Measurements from ENCODE around the gene PCK1.

PCK1 gene

DNA sequence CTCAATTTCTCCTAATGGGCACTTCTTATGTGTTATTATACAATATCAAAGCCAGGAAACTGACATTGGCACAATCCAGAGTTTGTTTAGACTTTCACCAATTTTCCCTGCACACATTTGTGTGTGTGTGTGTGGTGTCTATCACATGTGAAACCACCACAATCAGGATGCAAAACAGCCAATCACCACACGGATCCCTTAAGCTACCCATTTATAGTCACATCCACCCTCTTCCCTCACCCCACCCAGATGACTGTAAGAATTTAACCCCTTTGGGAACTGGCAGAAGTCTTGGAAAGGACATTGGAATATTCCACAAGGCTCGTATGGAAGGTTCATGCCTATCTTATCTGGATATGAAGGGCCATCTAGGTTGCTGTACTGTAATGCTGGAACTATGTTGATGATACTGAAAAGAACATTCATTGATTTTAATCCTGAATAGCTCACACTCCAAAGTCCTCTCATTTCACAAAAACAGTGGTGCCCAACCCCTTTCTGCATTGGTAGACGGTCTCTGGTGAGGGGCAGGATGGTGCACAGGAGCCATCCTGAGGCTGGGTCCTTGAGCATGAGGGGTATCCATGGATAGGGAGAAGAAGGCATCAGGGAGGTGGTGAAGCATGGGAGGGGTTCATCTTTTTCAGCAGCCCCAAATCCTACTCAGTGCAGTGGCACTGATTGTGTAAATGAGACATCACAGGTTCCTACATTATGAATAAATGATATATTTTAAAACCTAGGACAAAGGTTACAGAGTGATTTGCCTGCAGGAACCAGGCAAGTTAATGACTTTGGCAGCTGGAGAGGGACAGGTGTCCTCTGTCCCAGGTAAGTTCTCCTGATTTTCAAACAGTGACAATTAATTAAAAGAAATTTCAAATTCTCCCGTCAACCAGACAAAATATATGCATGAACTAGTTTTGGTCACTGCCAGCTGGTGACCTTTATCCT lies 23.9 kb upstream of the PCK1 start:
- no peak for DNase-seq

DNA sequence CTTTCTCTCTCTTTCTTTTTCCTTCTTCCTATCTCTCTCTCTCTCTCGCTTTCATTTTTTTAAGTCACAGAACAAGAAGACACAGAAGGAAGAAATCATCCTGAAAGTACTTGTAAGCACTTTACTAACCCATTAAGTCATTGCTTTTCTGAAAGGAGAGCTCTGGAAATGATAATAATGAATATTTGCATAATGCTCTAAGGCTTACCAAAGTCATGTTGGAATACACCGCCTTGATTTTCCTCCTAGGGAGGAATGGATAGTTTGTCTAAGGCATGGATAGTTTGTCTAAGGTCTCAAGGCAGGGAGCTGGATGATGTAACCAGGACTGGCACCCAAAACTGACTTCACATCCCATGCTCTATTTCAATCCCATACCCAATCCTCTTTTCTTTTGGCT lies 23.1 kb upstream of the PCK1 start:
- DNase-seq = no peak

DNA sequence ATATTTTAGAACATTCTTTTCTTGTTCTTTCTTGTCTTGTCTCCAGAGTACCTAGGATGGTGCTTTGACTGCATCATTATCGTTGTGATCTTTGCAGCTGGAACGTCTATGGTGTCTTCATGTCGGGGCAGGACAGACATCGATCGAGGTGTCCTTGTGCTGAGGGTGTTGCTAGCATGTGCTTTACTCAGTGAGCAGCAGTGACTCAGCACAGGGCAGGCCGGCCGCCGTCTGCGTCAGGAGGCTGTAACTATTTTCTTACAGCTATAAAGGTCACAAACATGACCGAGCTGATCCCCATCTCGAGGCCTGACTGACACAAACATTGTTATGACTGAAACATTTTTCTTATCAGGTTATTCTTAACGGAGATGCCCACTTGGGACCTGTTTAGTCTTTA lies 21.0 kb upstream of the PCK1 start:
- DNase-seq = no peak

DNA sequence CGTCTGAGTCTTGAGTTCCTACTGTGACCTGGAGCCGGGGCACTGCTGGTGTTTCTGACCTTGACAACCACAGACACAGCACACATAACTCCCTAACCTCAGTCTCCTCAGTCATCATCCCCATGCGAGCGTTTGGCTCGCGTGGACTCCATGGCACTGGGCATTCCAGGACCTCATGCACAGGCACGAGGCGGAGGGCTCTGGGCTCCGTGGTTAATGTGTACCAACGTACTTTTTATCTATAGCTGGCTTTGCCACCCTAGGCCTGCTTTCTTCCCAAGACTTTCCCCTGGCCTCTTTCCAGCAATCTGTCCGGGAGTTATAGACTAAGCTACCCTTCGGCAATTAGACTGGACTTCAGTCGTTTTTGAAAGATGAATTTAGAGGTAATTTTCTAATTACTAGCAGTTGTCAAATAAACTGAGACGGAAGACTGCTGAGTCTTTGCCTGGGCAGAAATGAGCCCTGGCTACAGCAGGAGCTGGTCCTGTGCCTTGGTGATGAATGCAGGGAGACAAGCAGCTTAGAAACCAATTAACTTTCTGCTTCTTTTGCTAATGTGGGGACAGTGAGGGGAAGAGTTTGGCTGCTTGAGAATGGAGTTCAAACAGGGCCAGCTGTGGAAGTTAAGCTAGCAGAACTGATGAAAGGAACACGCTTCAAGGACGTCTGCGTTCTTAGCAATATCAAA lies 19.9 kb upstream of the PCK1 start:
- no peak for DNase-seq

DNA sequence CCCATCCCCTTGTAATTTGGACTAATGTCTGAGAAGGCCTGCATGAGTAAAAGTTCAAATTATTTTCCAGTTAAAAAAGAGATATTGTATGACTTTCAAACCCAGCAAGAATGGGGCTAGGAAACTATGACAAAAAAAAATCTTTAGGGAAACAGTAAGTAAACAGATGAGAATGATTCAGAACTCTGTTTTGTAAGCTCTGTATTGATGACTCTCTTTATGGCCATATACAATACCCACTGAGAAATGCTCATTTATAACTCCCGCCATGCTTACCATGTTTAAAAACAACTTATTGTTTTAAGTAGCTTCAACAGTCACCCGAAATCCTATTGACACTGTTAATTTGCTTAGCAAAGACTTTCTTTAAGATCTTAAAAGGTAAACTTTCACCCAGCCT lies 17.2 kb upstream of the PCK1 start:
- no peak for DNase-seq

DNA sequence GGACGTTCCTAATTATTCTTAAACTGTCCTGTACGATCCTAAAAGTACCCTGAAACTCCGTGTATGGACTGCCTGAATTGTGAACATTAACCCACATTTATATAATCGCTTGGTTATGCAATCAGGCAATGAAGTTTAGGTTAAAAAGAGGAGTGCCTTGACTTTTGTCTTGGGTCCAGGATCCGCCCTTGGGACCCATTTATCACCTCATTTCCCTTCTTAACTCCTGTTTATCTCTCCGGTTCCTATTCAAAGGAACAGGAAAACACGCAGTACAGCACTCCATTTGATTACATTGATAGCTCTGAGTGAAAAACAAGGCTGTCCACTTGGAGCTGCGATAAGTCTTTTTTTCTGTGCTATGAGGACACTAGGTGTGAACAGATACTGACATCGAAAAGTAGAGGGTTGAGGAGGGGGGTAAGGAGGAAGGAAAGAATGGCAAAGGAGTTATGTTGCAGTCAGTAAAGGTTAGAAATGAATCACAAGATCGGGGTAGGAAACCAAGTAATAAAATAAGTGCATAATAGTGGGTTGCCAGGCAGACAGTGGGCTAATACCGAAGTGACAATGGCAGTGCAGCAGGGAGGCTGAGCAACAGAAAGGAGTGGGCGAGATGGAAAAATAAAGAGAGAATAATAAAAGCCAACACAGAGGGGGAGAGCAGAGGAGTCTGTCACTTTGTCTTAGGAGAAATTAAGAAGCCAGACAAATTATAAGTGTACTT lies 15.9 kb upstream of the PCK1 start:
- no peak for DNase-seq

DNA sequence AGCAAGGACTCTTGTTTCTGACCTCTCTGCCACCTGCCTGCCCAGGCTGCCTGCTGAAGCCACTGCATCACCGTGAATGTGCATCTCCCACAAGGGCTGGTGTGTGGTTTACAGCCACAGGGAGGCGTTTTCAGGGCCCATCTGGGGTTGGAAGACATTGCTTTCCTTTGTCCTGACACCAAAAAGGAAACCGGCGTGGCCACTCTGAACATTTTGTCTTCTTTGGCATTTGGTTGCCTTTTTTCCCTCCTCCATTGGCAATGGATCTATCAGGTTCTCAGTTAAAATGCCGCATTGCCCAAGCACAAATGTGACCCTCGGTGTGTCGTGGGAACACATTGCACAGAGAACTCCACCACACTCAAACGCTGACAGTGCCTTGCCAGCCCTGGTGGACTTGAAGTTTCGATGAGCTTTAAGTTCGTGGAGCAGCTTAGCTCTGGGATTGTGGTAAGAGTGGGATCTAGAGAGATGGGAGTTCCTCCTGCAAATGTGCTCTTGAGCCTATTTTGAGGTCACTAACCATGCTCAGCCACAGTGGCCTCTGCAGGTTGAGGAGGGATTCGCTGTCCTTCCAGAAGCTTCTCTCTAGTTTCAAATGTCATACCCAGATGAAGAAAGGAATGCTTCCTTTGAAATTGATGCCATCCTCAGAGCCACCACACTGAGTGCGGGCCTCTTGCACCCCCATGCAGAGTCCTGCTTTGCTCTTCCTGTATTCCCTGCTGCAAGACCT lies 14.8 kb upstream of the PCK1 start:
- DNase-seq = no peak

DNA sequence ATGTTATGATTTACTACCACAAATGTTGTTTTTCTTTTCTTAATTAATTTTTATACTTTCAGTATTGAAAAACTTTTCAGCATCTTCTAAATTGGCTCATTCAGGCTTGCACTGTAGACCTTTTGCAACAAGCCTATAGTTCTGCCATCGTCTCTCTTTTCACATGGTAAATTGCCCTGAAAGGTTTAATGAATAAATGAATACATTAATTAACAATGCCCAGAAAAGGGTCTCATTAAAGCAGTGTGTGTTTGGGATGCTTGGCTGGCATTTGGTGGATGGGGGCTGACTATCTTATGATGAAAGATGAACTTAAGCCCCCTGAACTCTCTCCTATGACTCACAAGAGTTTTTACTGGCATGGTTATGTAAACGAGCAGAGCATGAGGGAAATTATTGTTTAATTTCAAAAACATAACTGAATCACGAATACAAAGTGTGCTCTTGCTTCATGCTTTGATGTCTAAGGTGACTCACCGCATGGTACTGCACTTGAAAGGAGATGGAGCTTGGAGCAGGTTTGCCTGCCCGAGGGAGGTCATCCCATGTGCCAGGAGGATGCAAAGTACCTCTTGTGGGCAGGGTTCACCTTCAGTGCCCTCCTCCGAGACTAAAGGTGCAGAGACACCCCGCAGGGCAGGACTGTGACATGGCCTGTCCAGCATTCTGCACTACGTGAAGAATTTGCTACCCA lies 13.8 kb upstream of the PCK1 start:
- DNase-seq = no peak

DNA sequence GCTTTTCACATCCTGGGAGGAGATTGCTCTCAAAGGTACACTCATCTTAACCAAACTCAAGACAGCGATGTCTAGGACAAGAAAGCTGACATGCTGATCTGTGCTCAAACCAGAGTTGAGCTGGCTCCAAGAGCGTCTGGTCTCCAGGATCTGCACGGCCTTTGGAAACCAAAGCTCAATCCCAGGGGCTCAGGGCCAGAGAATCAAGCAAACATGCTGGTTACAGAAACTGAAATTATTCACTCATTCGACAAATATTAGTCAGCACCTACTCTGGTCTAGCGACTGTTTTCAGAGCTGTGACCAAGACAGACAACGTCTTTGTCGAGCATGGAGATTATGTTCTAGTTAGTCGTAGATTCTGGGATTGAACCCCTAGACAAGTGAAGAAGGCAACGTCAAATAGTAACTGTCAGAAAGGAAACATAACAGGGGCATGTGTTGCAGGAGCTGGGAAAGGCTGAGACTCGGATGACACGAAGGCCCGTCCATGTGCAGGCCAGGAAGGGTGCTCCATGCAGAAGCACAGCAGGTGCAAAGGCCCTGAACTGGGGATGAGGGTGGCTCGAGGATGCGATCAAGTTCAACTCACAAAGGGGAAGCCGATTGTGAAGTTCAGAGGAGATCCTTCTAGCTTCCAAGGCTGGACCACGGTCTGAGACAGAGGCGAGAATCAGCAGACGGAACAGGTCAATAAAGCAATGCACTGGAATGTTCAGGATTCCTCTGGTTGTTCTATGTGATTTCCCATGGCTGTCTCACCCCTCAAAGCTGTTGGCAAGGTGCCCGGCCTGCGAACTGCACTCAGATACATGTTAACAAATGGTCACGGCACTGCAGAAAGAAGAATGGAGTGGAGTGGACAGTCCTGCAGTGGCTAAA lies 12.5 kb upstream of the PCK1 start:
- DNase-seq = no peak

DNA sequence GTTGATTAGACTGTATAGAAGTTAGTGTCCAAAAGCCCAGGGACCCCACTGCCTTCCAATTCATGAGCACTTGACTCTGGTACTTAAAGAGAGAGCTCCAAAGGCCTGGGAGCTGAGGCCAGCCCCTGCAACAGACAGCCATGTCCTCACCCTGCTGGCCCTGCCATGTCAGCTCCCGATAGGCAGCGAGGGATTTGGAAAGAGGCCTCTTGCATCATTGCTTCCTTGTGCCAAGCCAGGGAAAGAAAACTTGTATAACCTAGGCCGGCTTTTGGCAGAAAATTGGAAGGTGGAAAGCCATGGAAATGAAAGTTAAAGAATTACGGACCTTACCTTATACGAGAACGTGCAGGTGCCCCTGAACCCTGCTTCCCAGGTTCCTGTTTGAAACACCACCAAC lies 8.4 kb upstream of the PCK1 start:
- no peak for DNase-seq

DNA sequence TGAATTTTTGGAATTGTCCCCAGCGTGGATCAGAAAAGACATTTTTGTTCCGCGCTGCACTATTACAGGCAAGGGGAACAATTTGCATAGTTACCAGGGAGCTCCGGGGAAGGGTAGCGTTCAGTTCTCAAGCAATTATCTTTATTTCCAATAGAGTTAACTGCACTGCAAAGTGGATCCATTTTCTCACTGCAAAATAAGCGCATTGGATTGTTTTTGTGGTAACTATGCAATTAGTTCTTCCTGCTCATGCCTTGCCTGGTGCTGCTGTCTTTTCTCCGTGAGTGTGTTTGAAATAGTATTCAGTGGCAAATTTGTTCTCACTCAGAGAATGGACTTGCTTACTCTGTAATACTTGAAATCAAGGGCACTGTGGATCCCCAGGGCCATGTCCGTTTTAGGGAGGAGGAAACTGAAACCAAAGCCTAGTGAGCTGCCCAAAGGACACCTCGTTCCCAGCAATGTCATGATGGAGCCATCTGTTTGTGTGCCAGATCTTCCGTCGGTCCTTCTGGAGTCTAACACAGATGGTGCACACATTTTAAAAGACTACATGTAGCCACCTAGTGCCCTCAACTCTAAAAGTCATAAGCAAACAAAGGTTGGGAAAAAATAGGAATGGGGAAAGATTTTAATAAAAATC lies 7.4 kb upstream of the PCK1 start:
- DNase-seq = no peak

DNA sequence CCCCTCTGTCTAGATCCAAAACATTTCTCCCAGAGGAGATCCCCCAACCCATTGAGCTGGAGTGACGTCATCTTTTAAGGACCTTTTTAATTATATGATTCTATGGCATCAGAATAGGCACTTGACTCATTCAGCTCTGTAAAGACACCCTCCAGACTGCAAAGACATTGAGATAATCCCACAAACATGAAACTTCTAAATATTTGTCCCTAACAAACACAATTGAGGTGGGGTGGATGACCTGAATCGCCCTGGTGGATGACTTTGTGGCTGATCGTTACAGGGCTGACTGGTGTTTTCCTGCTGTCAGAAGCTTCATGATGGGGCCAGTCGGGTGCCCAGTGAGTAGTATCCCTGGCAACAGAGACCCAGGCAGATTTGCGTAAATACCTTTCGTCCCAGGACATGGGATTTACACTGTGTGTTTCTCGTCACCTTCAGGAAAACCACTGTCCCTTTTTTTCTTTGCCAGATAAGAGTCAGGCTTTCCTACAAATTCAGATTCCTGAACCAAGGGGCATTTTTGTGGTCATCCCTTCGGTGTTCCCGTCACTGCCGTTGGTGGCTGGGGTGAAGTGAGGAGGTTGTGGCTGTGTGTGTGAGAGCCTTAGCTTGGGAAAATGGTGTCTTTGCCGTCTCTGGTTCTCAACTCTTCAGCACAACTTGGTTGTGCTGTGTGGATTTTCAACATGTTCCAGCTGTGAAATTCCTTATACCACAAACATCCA lies 5.3 kb upstream of the PCK1 start:
- no peak for DNase-seq

DNA sequence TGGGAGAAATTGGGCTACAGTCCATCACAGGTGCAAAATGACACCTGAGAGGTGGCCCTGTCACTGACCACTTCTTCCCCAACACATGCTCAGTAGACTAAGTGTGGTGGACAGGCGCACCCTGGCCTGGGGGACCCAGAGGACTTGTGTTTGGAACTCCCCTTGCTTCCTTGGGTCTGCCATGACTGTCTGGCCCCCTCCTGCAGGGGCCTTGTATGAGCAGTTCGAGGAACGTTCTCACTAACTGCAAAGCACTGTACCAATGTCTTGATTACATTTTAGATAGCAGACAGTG lies 4.0 kb upstream of the PCK1 start:
- no peak for DNase-seq

DNA sequence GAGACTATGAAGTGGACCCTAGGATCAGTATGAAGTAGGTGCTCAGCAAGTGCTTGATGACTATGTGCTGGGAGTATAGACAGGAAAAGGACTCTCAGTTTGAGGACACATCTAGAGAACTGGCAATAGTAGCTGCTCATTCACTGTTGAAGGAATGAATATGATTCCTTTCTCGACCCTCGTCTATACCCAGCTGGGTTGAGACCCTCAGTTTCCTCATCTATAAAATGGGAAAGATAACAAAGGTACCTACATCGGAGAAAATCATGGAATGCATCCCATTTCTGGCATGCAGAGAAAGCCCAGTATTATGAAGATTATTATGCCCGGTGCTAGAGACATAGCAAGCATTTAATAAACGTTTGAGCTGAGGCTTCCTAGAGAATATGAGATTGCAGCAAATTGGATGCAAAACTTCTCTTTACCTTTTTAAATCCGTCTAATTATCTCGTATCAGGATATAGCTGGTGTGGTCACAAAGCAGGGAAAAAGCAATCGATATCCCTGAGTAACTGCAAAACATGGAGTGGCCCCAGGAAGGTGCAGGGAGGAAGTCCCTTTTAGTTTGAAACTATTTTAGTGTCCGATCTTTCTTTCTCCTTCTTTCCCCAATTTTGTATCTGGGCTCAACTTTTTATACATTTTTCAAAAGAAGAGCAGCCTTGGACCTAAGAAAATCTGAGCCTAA lies 2.8 kb upstream of the PCK1 start:
- DNase-seq = no peak

DNA sequence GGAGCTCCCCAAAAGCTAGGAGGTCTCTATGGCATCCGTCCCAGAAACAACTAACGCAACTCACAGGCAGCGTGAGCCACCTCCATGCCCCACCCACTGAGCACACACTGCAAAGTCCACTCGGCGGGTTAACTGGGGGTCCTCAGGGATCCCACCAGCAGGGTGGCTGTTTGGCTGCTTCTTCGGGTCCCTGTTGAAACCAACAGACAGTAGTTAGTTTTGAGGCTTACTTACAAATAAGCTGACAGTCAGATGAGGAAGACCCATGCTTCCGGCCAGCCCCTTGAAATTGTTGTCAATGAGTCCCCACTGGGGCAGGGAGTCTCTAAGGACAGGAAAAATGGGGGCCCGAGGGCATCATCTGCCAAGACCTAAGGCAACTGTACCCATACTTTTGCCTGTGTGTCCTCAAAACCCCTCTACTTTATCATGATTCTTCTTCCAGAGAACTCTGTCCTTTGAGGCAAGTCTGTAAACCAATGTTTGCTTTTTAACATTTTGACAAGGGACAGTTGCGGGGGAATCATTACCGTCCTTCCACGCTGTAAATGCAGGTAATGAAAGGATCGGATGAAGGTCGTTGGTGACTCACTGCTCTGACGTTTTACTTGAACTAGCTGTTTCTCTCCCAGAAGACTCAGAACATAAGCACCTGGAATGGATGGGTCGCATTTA lies 2.2 kb upstream of the PCK1 start:
- no peak for DNase-seq

DNA sequence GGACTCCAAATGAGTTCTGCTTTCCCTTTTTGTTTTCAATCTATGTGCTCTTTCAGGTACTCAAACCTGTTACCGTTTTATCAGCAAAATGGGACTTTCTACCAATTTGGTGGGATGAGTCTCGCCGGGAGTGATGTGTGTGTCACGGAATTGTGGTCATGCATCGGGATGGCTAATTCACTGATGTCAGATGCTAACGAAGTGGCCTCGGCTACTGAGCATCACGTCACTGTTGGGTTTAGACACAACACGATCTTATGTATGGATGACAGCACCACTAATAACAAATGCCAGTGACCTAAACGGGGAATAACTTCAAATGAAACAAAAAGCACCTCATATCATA lies 1.6 kb upstream of the PCK1 start:
- no peak for DNase-seq

DNA sequence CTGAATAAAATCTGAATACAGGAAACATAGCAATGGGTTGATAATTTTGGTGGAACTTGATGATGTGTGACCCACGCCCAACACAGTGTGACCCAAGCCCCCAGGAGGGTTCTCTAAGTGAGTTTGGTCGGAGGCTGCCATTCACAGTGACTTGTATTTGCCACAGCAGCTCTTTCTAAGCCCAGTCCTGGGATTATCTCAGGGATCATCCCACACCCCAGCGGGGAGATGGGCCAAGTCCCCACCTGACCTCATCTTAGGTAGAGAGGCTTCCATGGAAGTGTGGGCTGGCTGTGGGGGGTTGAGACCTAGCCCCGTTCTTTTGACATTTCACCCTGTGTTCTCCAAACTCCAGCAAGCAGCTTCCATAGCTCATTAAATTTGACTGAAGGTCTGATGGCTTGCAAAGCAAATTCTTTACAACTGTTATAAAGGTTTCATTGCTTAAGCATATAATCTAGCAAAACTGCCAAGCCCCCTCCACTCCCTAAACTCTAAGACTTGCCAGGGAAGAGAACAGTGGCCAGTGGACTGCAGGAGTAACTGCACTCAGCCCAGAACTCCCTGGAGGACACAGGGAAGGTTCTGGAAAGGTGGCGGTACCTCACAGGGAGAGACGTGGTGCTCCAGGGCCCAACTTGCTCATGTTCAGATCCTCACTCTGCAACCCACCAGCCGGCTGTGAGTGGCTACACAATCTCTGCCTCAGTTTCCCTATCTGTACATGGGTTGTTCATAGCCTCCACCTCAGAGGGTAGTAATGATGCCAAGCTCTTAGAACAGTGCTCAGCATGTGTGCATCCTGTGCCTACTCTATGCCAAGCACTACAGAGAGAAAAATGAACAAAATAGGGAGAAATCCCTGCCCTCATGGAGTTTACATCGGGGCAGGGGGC lies 1.0 kb upstream of the PCK1 start:
- DNase-seq = no peak
